Esophagus mucosa (tissue), 1 donor: ENCODE measurements around the gene FBXL20. TPM values are rescaled to one million over a fixed set of nuclear protein-coding genes. Genes with fewer than 3 reads are reported as not detected.
"Not testable (repeated sequence)": the region's sequence is repeated elsewhere in the genome, so short reads cannot be mapped to it uniquely, and the experiment has no call there.

Source experiments
- ATAC-seq: fragments of 200-7000 bp; cut with Tn5 transposase; one replicate; pipeline ENCODE4 v1.9.1; 2020
- total RNA-seq: library from RNA; stranded (reverse); gene quantifications from one replicate; pipeline ENCODE4 v1.2.4, GENCODE V29; 2023
- donor health status: DM: yes; HTN: yes; CAD: no.

The FBXL20 gene
- total RNA-seq, 1 donor from 2014 or later = 8.3 TPM

GRCh38 chr17:39327109-39327508 lies 74.3 kb downstream of the FBXL20 start:
- ATAC-seq = no peak

- no peak for ATAC-seq
Observed at GRCh38 chr17:39325528-39326240, 75.7 kb downstream of the FBXL20 start.

- no peak for ATAC-seq
Observed at GRCh38 chr17:39318636-39319035, 82.8 kb downstream of the FBXL20 start.

GRCh38 chr17:39306509-39307212 lies 94.8 kb downstream of the FBXL20 start:
- ATAC-seq = no peak

GRCh38 chr17:39305978-39306377 lies 95.4 kb downstream of the FBXL20 start:
- ATAC-seq = no peak

- no peak for ATAC-seq
Observed at GRCh38 chr17:39304188-39304587, 97.2 kb downstream of the FBXL20 start.

- no peak for ATAC-seq
Observed at GRCh38 chr17:39294060-39294459, 107.4 kb downstream of the FBXL20 start.

GRCh38 chr17:39292546-39292945 lies 108.9 kb downstream of the FBXL20 start:
- ATAC-seq = not testable (repeated sequence)

GRCh38 chr17:39286513-39286912 lies 114.9 kb downstream of the FBXL20 start:
- not testable (repeated sequence) for ATAC-seq

GRCh38 chr17:39284685-39285084 lies 116.7 kb downstream of the FBXL20 start:
- no peak for ATAC-seq

GRCh38 chr17:39283896-39284295 lies 117.5 kb downstream of the FBXL20 start:
- ATAC-seq = no peak

GRCh38 chr17:39283098-39283497 lies 118.3 kb downstream of the FBXL20 start:
- no peak for ATAC-seq

- ATAC-seq = no peak
Observed at GRCh38 chr17:39281806-39282205, 119.6 kb downstream of the FBXL20 start.

- ATAC-seq = not testable (repeated sequence)
Observed at GRCh38 chr17:39278246-39278645, 123.2 kb downstream of the FBXL20 start.

- ATAC-seq = no peak
Observed at GRCh38 chr17:39277110-39277509, 124.3 kb downstream of the FBXL20 start.

- ATAC-seq = no peak
Observed at GRCh38 chr17:39276113-39276512, 125.3 kb downstream of the FBXL20 start.

GRCh38 chr17:39271546-39271945 lies 129.9 kb downstream of the FBXL20 start:
- no peak for ATAC-seq

GRCh38 chr17:39270923-39271322 lies 130.5 kb downstream of the FBXL20 start:
- ATAC-seq = no peak

- no peak for ATAC-seq
Observed at GRCh38 chr17:39264119-39264518, 137.3 kb downstream of the FBXL20 start.

- ATAC-seq = no peak
Observed at GRCh38 chr17:39261286-39261685, 140.1 kb downstream of the FBXL20 start.

GRCh38 chr17:39252788-39253460 lies 148.5 kb downstream of the FBXL20 start:
- ATAC-seq = peak; percentile 31

- ATAC-seq = no peak
Observed at GRCh38 chr17:39251997-39252396, 149.4 kb downstream of the FBXL20 start.

- not testable (repeated sequence) for ATAC-seq
Observed at GRCh38 chr17:39250076-39250475, 151.3 kb downstream of the FBXL20 start.

GRCh38 chr17:39246274-39246673 lies 155.2 kb downstream of the FBXL20 start:
- ATAC-seq = no peak
